Measurements from ENCODE around the gene TAAR6.

TAAR6 gene

GRCh38 chr6:132568611-132569010 lies 1.5 kb upstream of the TAAR6 start:
- Histone ChIP-seq H3K27ac (ENCODE audit: low read depth, low read length) (no peak overlapping the region), H3K27me3 (ENCODE audit: low read length) (no peaks in the 10 kb centered on the region), H3K36me3 (ENCODE audit: low read length) (no peaks in the 10 kb centered on the region), H4K20me1 (ENCODE audit: low read depth, low read length) (no peaks in the 10 kb centered on the region), H3K9me3 (ENCODE audit: insufficient read depth, low read length) (no peaks in the 10 kb centered on the region), H3F3A (ENCODE audit: insufficient read depth) (no peaks in the 10 kb centered on the region), H3K9ac (ENCODE audit: low read length) (no peak overlapping the region), H3K4me2 (ENCODE audit: low read depth, low read length, poor library complexity, severe bottlenecking) (no peak overlapping the region), H3K79me2 (ENCODE audit: insufficient read depth, low read length) (no peaks in the 10 kb centered on the region), H3K4me3 (ENCODE audit: insufficient read depth, low read length, poor library complexity, severe bottlenecking) (no peak overlapping the region), H2AFZ (ENCODE audit: low read depth, low read length, severe bottlenecking) (no peak overlapping the region), H3K9me2 (replicated peaks; ENCODE audit: insufficient read depth, low read length) (no peaks in the 10 kb centered on the region)
- TF ChIP-seq CTCF (IDR thresholded peaks at IDR 0.05; ENCODE audit: insufficient read depth, low read length, poor library complexity, severe bottlenecking) (no peak), EZH2phosphoT487 (conservative IDR thresholded peaks at IDR 0.05; ENCODE audit: low read length) (no peak)

GRCh38 chr6:132569170-132569569 lies 952 bp upstream of the TAAR6 start:
- H3K9me2 ChIP-seq (replicated peaks; ENCODE audit: insufficient read depth, low read length): no peaks in the 10 kb centered on the region
- H3K9ac ChIP-seq (ENCODE audit: low read length): no peak overlapping the region
- H2AFZ ChIP-seq (ENCODE audit: low read depth, low read length, severe bottlenecking): no peak overlapping the region
- no peaks in the 10 kb centered on the region for H3K36me3 ChIP-seq (ENCODE audit: low read length)
- no peak overlapping the region for H3K4me2 ChIP-seq (ENCODE audit: low read depth, low read length, poor library complexity, severe bottlenecking)
- H3F3A ChIP-seq (ENCODE audit: insufficient read depth): no peaks in the 10 kb centered on the region
- no peaks in the 10 kb centered on the region for H3K27me3 ChIP-seq (ENCODE audit: low read length)
- no peak for TF ChIP-seq EZH2phosphoT487 (conservative IDR thresholded peaks at IDR 0.05; ENCODE audit: low read length)
- no peak for TF ChIP-seq CTCF (IDR thresholded peaks at IDR 0.05; ENCODE audit: insufficient read depth, low read length, poor library complexity, severe bottlenecking)
- no peaks in the 10 kb centered on the region for H3K79me2 ChIP-seq (ENCODE audit: insufficient read depth, low read length)
- H4K20me1 ChIP-seq (ENCODE audit: low read depth, low read length): no peaks in the 10 kb centered on the region
- H3K9me3 ChIP-seq (ENCODE audit: insufficient read depth, low read length): no peaks in the 10 kb centered on the region
- H3K27ac ChIP-seq (ENCODE audit: low read depth, low read length): no peak overlapping the region
- no peak overlapping the region for H3K4me3 ChIP-seq (ENCODE audit: insufficient read depth, low read length, poor library complexity, severe bottlenecking)

GRCh38 chr6:132571774-132572173 lies 1.7 kb downstream of the TAAR6 start:
- TF ChIP-seq EZH2phosphoT487 (conservative IDR thresholded peaks at IDR 0.05; ENCODE audit: low read length) (no peak), CTCF (IDR thresholded peaks at IDR 0.05; ENCODE audit: insufficient read depth, low read length, poor library complexity, severe bottlenecking) (no peak)
- H4K20me1 ChIP-seq (ENCODE audit: low read depth, low read length): no peaks in the 10 kb centered on the region
- H3K9me2 ChIP-seq (replicated peaks; ENCODE audit: insufficient read depth, low read length): no peaks in the 10 kb centered on the region
- no peak overlapping the region for H3K27ac ChIP-seq (ENCODE audit: low read depth, low read length)
- no peak overlapping the region for H3K9ac ChIP-seq (ENCODE audit: low read length)
- no peak overlapping the region for H3K4me3 ChIP-seq (ENCODE audit: insufficient read depth, low read length, poor library complexity, severe bottlenecking)
- no peak overlapping the region for H2AFZ ChIP-seq (ENCODE audit: low read depth, low read length, severe bottlenecking)
- H3K27me3 ChIP-seq (ENCODE audit: low read length): no peaks in the 10 kb centered on the region
- no peaks in the 10 kb centered on the region for H3F3A ChIP-seq (ENCODE audit: insufficient read depth)
- H3K4me2 ChIP-seq (ENCODE audit: low read depth, low read length, poor library complexity, severe bottlenecking): no peak overlapping the region
- H3K79me2 ChIP-seq (ENCODE audit: insufficient read depth, low read length): no peaks in the 10 kb centered on the region
- H3K36me3 ChIP-seq (ENCODE audit: low read length): no peaks in the 10 kb centered on the region
- H3K9me3 ChIP-seq (ENCODE audit: insufficient read depth, low read length): no peaks in the 10 kb centered on the region
